Calu3 (cell line): ENCODE results near the gene SERINC3. TPM values are rescaled to one million over a fixed set of nuclear protein-coding genes. Genes with fewer than 3 reads are reported as not detected.

Experiments
- BruUV-seq: library from RNA; stranded (reverse); fragments of 400-500 nt; replicated peaks from 2 replicates; lab custom pipeline; 2021; lab: Mats Ljungman, UMichigan
- CTCF ChIA-PET: fragments of 300-600 bp; sonication (Branson Sonifier 250); formaldehyde crosslinking; loops from one replicate; lab custom pipeline; 2022; ENCODE audit warnings: antibody characterized with exemption; lab: Charles Lee
- DNase-seq: peaks from one replicate; pipeline ENCODE4 v3.0.0; 2022
- H3K27ac Mint-ChIP-seq: one replicate; pipeline ENCODE4 v1.8.0; 2022; ENCODE audit warnings: mixed read lengths; ENCODE audit not compliant: unreplicated experiment
- H3K27me3 Mint-ChIP-seq: one replicate; pipeline ENCODE4 v1.8.0; 2022; ENCODE audit warnings: mixed read lengths; ENCODE audit not compliant: unreplicated experiment
- H3K36me3 Mint-ChIP-seq: one replicate; pipeline ENCODE4 v1.8.0; 2022; ENCODE audit warnings: mild to moderate bottlenecking, moderate library complexity, mixed read lengths; ENCODE audit not compliant: insufficient read depth, unreplicated experiment
- H3K4me1 Mint-ChIP-seq: one replicate; pipeline ENCODE4 v1.8.0; 2022; ENCODE audit warnings: mild to moderate bottlenecking, low read depth, mixed read lengths; ENCODE audit not compliant: unreplicated experiment
- H3K4me3 Mint-ChIP-seq: one replicate; pipeline ENCODE4 v1.8.0; 2022; ENCODE audit warnings: mild to moderate bottlenecking, low read depth, moderate library complexity, mixed read lengths; ENCODE audit not compliant: unreplicated experiment
- H3K9me3 Mint-ChIP-seq: one replicate; pipeline ENCODE4 v1.8.0; 2022; ENCODE audit warnings: low read depth, mixed read lengths; ENCODE audit not compliant: unreplicated experiment
- intact Hi-C: fragments of 100-400 bp; cut with micrococcal nuclease; formaldehyde crosslinking; loops from one replicate; pipeline ENCODE4 v1.10.0; 2022; ENCODE audit not compliant: unreplicated experiment
- total RNA-seq: library from RNA; stranded (reverse); gene quantifications from 2 replicates; pipeline ENCODE4 v1.2.3, GENCODE V29; 2022
- TF ChIP-seq, protein P1 (sequence below): fragments of 200-600 bp; IDR thresholded peaks from one replicate; pipeline ENCODE4 v1.8.0; 2022; ENCODE audit warnings: antibody characterized with exemption; ENCODE audit not compliant: unreplicated experiment

SERINC3 gene
- total RNA-seq, 1 experiment from 2014 or later: 173 TPM

DNA sequence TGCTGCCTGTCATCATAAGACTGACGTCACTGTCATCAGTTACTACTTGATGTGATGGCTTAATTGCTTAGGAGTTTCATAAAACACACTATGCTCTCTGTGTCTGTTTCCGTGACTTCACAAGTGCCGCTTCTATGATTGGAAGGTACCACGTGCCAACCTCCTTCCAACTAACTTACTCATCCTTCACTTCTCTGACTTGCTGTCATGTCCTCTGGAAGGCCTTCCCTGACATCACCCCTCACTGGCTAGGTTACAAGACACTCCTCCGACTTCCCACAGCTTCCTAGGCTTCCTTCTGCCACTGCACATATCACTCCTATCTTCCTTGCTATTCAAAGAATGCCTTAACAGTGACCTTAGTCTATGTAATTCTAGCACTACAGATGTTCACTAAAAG lies 20.4 kb downstream of the SERINC3 start:
- BruUV-seq: no TSS peak
- no peak for DNase-seq
- Mint-ChIP-seq H3K4me1 (no peaks in the 10 kb centered on the region), H3K27ac (no peak overlapping the region), H3K36me3 (peaks cover 41% of the 10 kb centered on the region), H3K9me3 (no peaks in the 10 kb centered on the region), H3K4me3 (no peak overlapping the region), H3K27me3 (no peaks in the 10 kb centered on the region)
- intact Hi-C loops: no loop called here
- CTCF ChIA-PET: no interaction called here
- TF ChIP-seq, protein P1, sequence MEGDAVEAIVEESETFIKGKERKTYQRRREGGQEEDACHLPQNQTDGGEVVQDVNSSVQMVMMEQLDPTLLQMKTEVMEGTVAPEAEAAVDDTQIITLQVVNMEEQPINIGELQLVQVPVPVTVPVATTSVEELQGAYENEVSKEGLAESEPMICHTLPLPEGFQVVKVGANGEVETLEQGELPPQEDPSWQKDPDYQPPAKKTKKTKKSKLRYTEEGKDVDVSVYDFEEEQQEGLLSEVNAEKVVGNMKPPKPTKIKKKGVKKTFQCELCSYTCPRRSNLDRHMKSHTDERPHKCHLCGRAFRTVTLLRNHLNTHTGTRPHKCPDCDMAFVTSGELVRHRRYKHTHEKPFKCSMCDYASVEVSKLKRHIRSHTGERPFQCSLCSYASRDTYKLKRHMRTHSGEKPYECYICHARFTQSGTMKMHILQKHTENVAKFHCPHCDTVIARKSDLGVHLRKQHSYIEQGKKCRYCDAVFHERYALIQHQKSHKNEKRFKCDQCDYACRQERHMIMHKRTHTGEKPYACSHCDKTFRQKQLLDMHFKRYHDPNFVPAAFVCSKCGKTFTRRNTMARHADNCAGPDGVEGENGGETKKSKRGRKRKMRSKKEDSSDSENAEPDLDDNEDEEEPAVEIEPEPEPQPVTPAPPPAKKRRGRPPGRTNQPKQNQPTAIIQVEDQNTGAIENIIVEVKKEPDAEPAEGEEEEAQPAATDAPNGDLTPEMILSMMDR: no peak

DNA sequence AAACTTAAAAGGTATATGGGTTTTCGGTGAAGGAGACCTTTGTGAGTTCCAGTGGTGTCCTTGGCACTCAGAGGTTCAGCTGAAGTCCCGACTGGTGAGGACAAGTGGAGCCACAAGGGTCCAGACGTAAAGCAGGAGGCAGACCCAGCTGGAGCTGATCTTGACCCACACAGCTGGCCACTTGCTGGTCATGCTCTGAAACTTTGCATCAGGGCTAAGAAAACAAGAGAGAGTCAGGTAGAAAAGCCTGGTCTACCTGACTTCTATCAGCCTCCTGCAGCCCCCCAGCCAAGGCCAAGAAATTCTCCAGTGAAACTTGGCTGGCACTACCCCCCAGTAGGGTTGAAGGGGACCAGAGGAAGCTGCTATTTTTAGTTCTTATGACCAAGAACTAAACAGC lies 21.6 kb downstream of the SERINC3 start:
- TF ChIP-seq, protein P1: no peak
- DNase-seq: no peak
- Mint-ChIP-seq H3K4me1 (peaks cover 10% of the 10 kb centered on the region), H3K36me3 (peaks cover 50% of the 10 kb centered on the region), H3K4me3 (no peak overlapping the region), H3K27me3 (no peaks in the 10 kb centered on the region), H3K9me3 (no peaks in the 10 kb centered on the region), H3K27ac (no peak overlapping the region)
- CTCF ChIA-PET: no interaction called here
- intact Hi-C loops: no loop called here
- no TSS peak for BruUV-seq

DNA sequence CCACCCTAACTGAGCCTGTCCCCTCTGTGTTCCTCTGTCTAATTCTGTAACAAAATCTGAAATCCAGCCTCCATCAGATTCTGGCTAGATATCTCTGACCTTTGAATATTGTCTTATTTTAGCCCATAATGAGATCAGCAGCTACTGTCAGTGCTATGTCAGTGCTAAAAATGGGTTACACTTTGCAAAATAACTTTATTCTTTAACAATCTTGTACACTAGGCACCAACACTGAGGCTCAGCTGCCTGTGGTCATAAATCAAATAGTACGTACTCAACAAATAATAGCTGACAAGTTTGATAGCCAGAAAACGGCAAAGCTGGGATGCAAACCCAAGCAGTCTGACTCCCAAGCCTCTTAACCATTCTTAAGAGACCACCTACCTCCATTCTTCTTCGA lies 24.1 kb downstream of the SERINC3 start:
- H3K4me3 Mint-ChIP-seq: no peak overlapping the region
- TF ChIP-seq, protein P1: no peak
- H3K4me1 Mint-ChIP-seq: peaks cover 11% of the 10 kb centered on the region
- peaks cover 71% of the 10 kb centered on the region for H3K36me3 Mint-ChIP-seq
- no peak overlapping the region for H3K27ac Mint-ChIP-seq
- H3K27me3 Mint-ChIP-seq: no peaks in the 10 kb centered on the region
- H3K9me3 Mint-ChIP-seq: no peaks in the 10 kb centered on the region
- no TSS peak for BruUV-seq
- intact Hi-C loops: no loop called here
- CTCF ChIA-PET: interaction anchor here (0.5 kb wide), 1 partner anchor 9 kb away, joined by 3 read pairs; no protein-coding TSS in a partner anchor
- DNase-seq: no peak

DNA sequence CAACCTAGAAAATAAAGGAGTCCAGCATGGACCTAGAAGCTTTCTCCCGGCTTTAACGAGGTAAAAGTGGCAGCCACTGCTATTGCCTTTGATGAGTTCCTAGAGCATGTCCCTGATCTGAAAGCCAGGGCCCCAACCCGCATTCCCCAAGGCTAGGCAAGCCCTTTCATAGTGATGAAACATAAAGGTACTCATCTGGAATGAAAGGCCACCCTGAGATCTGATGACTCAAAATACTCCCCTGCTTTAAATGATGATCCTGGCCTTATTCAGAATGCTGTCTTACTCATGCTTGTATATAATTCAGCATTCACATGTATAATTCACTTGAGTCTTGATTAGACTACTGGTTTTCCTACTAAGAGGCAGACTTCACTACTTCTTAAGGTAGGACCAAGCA lies 24.9 kb downstream of the SERINC3 start:
- H3K36me3 Mint-ChIP-seq: peaks cover 76% of the 10 kb centered on the region
- no peaks in the 10 kb centered on the region for H3K27me3 Mint-ChIP-seq
- no peak overlapping the region for H3K4me3 Mint-ChIP-seq
- no TSS peak for BruUV-seq
- no peak for DNase-seq
- H3K4me1 Mint-ChIP-seq: peaks cover 11% of the 10 kb centered on the region
- no peak overlapping the region for H3K27ac Mint-ChIP-seq
- no peaks in the 10 kb centered on the region for H3K9me3 Mint-ChIP-seq
- TF ChIP-seq, protein P1: no peak
- intact Hi-C loops: no loop called here
- CTCF ChIA-PET: no interaction called here
